OCI-LY3 (cell line): ENCODE results near the gene ACSF2.

Source experiments
- H2AFZ ChIP-seq: fragments of 200-600, 300-600 bp; shearing (Covaris generic); 2 replicates; pipeline ENCODE4 v1.6.0; 2014; ENCODE audit warnings: antibody characterized with exemption, low read depth, low read length
- H3K27ac ChIP-seq: fragments of 200-600, 300-600 bp; sonication (generic); 2 replicates; pipeline ENCODE4 v1.5.1; 2014; ENCODE audit warnings: mild to moderate bottlenecking, low read length, moderate library complexity, mixed read lengths
- H3K27me3 ChIP-seq: fragments of 200-600, 300-600 bp; sonication (generic); 2 replicates; pipeline ENCODE4 v1.6.1; 2014; ENCODE audit warnings: low read depth, low read length, mixed read lengths
- H3K36me3 ChIP-seq: fragments of 200-600, 300-600 bp; sonication (generic); replicated peaks from 2 replicates; pipeline ENCODE3; 2014; ENCODE audit warnings: low read depth, low read length, mixed read lengths
- H3K4me1 ChIP-seq: fragments of 300-600, 200-600 bp; sonication (generic); 2 replicates; pipeline ENCODE4 v1.6.1; 2014; ENCODE audit warnings: low read length, mixed read lengths
- H3K4me2 ChIP-seq: fragments of 200-600, 300-600 bp; sonication (generic); 2 replicates; pipeline ENCODE4 v1.6.1; 2014; ENCODE audit warnings: low read length, mixed read lengths
- H3K4me3 ChIP-seq: fragments of 300-600, 200-600 bp; sonication (generic); 2 replicates; pipeline ENCODE4 v1.5.1; 2014; ENCODE audit warnings: antibody characterized with exemption, mild to moderate bottlenecking, low read length, moderate library complexity
- H3K79me2 ChIP-seq: fragments of 300-600, 200-600 bp; shearing (Covaris generic); 2 replicates; pipeline ENCODE4 v1.6.1; 2014; ENCODE audit warnings: mild to moderate bottlenecking, low read length, mixed read lengths
- H3K9ac ChIP-seq: fragments of 300-600, 200-600 bp; shearing (Covaris generic); 2 replicates; pipeline ENCODE4 v1.6.0; 2014; ENCODE audit warnings: mild to moderate bottlenecking, low read length, moderate library complexity
- H3K9me3 ChIP-seq: fragments of 200-600, 300-600 bp; shearing (Covaris generic); 2 replicates; pipeline ENCODE4 v1.6.1; 2014; ENCODE audit warnings: low read length, mixed read lengths; ENCODE audit not compliant: insufficient read depth
- H4K20me1 ChIP-seq: fragments of 200-600, 300-600 bp; sonication (generic); 2 replicates; pipeline ENCODE4 v1.6.1; 2016; ENCODE audit warnings: low read length, mixed read lengths; ENCODE audit not compliant: insufficient read depth
- EZH2phosphoT487 ChIP-seq: fragments of 200-600 bp; shearing (Covaris generic); IDR thresholded peaks from 2 replicates; pipeline ENCODE4 v1.6.1; 2018; ENCODE audit warnings: antibody characterized with exemption, mixed run types, low read depth
- TF ChIP-seq, protein P1 (sequence below): fragments of 200-600, 300-600 bp; sonication (generic); IDR thresholded peaks from 2 replicates; pipeline ENCODE4 v1.5.1; 2014; ENCODE audit warnings: antibody characterized with exemption, low read length, low read depth

ACSF2 gene

DNA sequence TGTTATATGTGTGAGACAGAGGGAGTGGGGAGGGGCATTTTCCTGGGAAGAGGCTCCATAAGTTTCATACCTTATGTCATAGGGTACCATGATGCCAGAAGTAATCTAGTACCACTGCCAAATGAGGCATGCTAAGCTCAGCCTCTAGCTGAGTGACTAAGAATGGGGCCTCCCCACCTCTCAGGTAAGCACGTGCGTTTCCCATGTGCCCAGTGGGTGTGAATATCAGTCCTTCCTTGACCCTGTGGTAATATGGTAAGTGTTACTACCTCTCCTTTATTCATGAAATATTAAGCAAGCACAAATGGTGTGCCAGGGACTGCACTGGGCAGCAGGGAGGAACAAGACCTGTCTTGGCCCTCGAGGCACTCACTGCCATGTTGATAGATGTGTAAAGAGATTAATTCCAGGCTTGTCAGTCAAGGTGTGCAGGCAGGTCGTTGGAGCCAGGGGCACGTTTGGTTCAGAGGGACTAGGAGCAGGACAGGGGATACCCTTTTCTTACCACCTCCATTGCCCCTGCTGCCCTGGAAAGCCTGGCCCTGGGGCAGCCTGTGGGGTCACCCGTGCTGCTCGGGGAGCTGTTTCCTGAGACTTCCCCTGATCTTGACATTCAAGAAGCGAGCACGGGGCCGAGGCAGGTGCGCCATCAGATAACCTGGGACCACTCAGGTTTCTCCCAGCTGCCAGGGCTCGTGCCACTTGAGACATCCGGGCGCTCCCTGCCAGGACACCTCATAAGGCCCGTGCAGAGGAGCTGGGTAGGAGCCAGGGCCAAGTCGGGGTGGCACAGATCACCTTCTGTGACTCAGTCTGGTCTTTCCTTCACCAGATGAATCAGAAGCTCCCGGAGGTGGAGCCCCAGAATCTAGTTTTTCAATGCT lies 61.4 kb downstream of the ACSF2 start:
- no peaks in the 10 kb centered on the region for H4K20me1 ChIP-seq
- H3K4me1 ChIP-seq = 0 out of 2 replicates have a peak, but pooled peaks cover 3% of the 10 kb centered on the region
- H3K9ac ChIP-seq = no peak overlapping the region
- H3K4me3 ChIP-seq = no peak overlapping the region
- H3K36me3 ChIP-seq = peaks cover 13% of the 10 kb centered on the region
- TF ChIP-seq EZH2phosphoT487 = no peak
- TF ChIP-seq, protein P1, sequence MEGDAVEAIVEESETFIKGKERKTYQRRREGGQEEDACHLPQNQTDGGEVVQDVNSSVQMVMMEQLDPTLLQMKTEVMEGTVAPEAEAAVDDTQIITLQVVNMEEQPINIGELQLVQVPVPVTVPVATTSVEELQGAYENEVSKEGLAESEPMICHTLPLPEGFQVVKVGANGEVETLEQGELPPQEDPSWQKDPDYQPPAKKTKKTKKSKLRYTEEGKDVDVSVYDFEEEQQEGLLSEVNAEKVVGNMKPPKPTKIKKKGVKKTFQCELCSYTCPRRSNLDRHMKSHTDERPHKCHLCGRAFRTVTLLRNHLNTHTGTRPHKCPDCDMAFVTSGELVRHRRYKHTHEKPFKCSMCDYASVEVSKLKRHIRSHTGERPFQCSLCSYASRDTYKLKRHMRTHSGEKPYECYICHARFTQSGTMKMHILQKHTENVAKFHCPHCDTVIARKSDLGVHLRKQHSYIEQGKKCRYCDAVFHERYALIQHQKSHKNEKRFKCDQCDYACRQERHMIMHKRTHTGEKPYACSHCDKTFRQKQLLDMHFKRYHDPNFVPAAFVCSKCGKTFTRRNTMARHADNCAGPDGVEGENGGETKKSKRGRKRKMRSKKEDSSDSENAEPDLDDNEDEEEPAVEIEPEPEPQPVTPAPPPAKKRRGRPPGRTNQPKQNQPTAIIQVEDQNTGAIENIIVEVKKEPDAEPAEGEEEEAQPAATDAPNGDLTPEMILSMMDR = no peak
- no peaks in the 10 kb centered on the region for H3K27me3 ChIP-seq
- no peak overlapping the region for H2AFZ ChIP-seq
- no peak overlapping the region for H3K4me2 ChIP-seq
- H3K79me2 ChIP-seq = no peaks in the 10 kb centered on the region
- no peaks in the 10 kb centered on the region for H3K9me3 ChIP-seq
- H3K27ac ChIP-seq = no peak overlapping the region

DNA sequence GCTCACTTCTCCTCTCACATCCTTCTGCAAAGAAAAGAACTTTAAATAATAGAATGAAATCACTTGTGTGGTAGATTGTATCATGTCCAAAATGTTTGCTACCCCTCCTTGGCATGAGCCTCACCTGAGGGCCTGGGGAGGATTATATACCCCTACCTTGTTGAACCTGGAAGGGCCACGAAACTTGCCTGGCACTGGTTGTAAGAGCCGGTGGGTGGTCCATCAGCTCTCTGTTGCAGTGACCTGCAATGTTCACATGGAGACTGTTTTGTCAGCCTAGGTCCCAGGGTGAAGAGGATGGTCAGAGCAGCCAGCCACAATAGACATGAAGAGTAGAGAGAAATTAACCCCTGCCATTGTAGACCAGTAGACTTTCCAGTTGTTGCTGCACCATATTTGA lies 62.9 kb downstream of the ACSF2 start:
- H3K4me2 ChIP-seq = no peak overlapping the region
- H3K9ac ChIP-seq = no peak overlapping the region
- peaks cover 10% of the 10 kb centered on the region for H3K36me3 ChIP-seq
- no peak overlapping the region for H2AFZ ChIP-seq
- no peak overlapping the region for H3K4me3 ChIP-seq
- H3K27me3 ChIP-seq = no peaks in the 10 kb centered on the region
- TF ChIP-seq, protein P1 = no peak
- TF ChIP-seq EZH2phosphoT487 = no peak
- no peak overlapping the region for H3K27ac ChIP-seq
- no peaks in the 10 kb centered on the region for H3K9me3 ChIP-seq
- H3K79me2 ChIP-seq = no peaks in the 10 kb centered on the region
- no peaks in the 10 kb centered on the region for H4K20me1 ChIP-seq
- no peaks in the 10 kb centered on the region for H3K4me1 ChIP-seq

DNA sequence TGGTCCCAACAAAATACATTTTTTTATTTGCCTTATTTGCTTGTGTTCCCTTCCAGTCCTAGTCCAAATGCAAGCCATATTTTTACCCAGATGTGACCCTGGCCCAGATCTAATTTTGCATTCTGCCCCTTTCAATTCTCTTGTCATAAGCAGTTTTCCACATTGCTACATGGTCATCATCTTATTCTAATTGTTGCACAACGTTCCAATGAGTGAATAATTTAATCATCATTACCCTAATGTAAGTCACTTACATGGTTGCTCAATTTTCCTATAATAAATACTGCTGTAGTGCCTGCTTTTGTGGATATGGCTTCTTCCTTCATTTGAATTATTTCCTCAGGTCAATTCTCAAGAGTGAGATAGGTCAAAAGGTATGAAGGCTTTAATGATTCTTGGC lies 65.5 kb downstream of the ACSF2 start:
- H3K9ac ChIP-seq = no peak overlapping the region
- no peaks in the 10 kb centered on the region for H3K27me3 ChIP-seq
- no peaks in the 10 kb centered on the region for H3K36me3 ChIP-seq
- no peak overlapping the region for H3K27ac ChIP-seq
- H4K20me1 ChIP-seq = no peaks in the 10 kb centered on the region
- TF ChIP-seq, protein P1 = no peak
- TF ChIP-seq EZH2phosphoT487 = no peak
- no peaks in the 10 kb centered on the region for H3K9me3 ChIP-seq
- no peak overlapping the region for H3K4me3 ChIP-seq
- H3K79me2 ChIP-seq = no peaks in the 10 kb centered on the region
- no peak overlapping the region for H2AFZ ChIP-seq
- H3K4me2 ChIP-seq = no peak overlapping the region
- H3K4me1 ChIP-seq = no peaks in the 10 kb centered on the region

DNA sequence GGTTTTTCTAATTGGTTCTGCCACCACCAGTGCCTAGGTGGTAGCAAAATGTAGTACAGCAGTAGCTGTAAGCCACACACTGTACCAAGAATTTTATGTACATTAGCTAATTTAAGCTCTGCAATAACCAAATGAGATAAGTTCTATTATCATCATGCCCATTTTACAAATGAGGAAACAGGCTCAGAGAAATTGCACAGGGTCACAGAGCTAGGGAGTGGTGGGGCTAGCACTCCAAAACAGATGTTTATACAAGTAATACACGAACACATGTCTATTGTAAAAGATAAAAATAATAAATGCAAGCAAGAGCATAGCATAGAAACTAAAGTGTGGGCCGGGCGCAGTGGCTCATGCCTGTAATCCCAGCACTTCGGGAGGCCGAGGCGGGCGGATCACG lies 66.2 kb downstream of the ACSF2 start:
- H3K9ac ChIP-seq = no peak overlapping the region
- TF ChIP-seq EZH2phosphoT487 = no peak
- TF ChIP-seq, protein P1 = no peak
- H3K79me2 ChIP-seq = no peaks in the 10 kb centered on the region
- no peak overlapping the region for H2AFZ ChIP-seq
- H3K36me3 ChIP-seq = no peaks in the 10 kb centered on the region
- H3K9me3 ChIP-seq = no peaks in the 10 kb centered on the region
- no peaks in the 10 kb centered on the region for H3K27me3 ChIP-seq
- H3K4me1 ChIP-seq = no peaks in the 10 kb centered on the region
- no peak overlapping the region for H3K4me2 ChIP-seq
- H3K4me3 ChIP-seq = no peak overlapping the region
- H4K20me1 ChIP-seq = no peaks in the 10 kb centered on the region
- H3K27ac ChIP-seq = no peak overlapping the region
